ENCODE data around the gene CIITA.
"Not testable (repeated sequence)": the region's sequence is repeated elsewhere in the genome, so short reads cannot be mapped to it uniquely, and the experiment has no call there.

The CIITA gene

GRCh38 chr16:10921536-10922327 is 44.7 kb downstream of the CIITA start:
- no peak for DNase-seq (ENCODE audit: low read depth)

- DNase-seq (ENCODE audit: low read depth) = peak; percentile 45
These were observed 45.5 kb downstream of the CIITA start for GRCh38 chr16:10922328-10923145.

DNA sequence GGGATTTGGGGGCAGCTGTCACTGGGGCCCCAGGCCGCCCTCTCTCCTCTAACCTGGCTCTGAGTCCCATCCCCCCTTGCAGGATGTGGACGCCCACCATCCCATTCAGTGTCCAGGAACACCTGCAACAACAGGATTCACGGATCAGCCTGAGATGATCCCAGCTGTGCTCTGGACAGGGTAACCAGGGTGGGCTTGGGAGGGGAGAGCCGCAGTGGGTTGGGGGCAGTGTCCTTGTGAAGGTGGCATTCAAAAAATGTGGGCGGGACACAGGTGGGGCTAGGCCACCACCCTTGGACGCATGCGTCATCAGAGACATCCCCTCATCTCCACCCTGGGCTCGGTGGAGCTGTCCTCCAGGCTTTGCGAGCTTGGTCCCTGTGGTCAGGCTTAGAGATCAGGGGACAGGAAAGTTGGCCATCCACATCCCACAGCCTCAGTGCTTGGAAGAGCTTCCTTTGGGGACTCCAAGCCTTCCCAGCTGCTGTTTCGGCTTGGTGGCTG is 46.2 kb downstream of the CIITA start:
- DNase-seq (ENCODE audit: low read depth) = no peak

DNA sequence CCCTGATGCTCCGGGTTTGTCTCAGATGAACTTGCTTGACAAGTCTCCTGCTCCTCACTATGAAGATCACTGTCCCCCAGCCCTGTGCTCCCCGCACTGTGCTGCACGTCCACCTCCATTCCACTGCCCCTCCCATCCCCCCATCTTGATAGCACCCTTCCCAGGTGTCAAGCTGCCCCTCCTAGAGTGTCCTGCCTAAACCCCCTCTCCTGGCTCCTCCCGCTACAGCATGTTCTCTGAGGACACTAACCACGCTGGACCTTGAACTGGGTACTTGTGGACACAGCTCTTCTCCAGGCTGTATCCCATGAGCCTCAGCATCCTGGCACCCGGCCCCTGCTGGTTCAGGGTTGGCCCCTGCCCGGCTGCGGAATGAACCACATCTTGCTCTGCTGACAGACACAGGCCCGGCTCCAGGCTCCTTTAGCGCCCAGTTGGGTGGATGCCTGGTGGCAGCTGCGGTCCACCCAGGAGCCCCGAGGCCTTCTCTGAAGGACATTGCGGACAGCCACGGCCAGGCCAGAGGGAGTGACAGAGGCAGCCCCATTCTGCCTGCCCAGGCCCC is 46.7 kb downstream of the CIITA start:
- no peak for DNase-seq (ENCODE audit: low read depth)

GRCh38 chr16:10925285-10925684 is 48.3 kb downstream of the CIITA start:
- not testable (repeated sequence) for DNase-seq (ENCODE audit: low read depth)

GRCh38 chr16:10926094-10926493 is 49.1 kb downstream of the CIITA start:
- DNase-seq (ENCODE audit: low read depth) = no peak

DNA sequence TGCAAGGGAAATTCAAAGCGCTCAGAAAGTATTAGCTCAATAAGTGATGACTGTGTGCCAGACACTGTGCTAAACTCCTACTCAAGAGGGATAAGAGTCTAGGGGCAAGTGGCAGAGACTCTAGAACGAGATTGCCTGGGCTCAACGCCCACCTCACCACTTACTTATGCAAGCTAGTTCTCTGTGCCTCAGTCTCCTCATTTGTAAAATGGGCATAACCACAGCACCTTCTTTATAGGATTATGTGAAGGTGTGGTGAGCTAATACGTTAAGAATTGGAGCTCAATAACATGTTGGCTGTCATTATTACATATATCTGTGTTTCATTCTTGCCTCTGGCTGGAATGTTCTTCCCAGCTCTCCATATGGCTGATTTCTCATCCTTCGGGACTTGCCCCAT is 49.9 kb downstream of the CIITA start:
- no peak for DNase-seq (ENCODE audit: low read depth)

DNA sequence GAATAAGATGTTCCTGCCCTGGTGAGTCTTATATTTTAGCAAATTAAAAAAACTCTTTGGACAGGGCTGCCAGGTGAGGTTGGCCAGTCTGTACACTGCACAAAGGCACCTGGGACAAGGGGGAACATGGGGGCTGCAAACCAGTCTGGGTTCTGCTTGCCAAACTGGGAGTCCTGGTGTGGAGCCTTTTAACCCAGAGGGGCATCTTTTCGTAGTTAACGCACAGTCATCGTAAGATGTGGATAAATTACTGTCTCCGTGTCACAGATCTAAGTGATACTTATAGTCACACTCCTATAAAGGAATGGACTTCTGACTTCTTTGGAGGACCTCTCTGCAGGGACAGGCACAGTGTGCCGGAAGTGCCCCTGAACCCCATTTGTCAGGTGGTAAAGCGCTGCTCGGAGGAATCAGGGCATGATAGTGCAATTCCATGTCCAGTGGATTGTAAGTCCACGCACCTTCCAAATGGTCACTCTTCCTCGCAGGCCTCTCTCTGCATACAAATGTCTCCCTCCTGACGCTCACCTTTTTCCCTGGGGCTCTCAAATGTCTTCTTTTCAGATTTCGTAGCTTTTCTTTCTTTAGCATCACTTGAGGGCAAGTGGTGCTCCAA is 50.6 kb downstream of the CIITA start:
- no peak for DNase-seq (ENCODE audit: low read depth)

DNA sequence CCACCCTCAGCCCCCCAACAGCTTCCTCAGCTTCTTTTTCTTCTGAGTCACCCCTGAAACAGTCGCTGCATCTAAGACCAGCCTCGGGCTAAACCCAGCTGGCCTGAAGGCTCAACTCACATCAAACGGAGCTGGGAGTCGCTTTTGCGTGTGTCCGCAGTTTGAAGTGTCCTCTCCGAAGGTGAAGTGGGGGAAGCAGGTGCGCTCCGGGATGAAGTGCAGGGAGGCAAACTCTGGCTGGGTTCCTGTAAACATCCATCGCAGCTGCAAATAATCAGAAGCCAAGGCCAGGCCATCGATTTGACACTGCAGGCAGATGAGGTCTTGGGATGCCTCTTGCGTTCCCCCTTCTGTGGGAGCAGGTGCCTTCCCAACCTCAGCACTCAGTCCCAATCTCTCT is 52.1 kb downstream of the CIITA start:
- not testable (repeated sequence) for DNase-seq (ENCODE audit: low read depth)

DNA sequence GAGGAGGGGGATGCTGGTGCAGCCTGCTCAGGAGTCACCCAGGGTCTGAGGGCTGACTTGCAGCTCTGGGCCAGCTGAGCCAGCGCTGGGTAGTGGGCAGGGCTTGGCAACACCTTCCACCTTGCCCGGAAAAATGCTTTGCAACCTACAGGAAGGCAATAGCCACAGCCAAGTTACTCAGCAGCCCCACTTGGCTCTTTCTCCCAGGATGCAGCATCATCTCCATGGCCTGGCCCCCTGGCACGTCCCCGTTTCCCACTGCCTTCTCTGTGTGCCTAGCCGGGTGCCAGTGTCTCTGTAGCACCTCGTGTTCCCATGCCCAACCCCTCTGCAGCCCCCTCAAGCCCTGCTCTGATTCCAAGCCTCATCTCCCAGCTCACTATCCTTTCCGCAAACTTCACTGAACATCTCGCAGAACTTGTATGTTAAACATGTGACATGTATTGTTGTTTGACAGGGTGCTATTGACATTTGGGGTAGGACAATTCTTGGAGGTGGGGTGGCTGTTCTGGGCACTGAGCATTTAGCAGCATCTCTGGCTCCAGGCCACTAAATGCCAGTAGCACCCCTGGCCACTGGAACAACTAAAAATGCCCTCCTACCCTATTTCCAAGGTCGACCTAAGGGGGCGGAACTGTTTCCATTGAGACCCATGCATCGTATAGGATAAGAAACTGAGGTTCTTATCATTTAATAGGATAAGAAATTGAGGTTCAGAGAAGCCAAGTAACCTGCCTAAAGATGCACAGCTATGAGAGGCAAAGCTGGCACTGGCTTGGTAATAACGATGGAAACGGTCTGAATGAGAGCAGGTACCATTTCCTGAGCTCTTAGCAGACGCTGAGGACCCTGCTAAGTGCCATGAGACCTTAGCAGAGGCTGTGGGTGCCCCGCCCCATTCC is 53.1 kb downstream of the CIITA start:
- no peak for DNase-seq (ENCODE audit: low read depth)

DNA sequence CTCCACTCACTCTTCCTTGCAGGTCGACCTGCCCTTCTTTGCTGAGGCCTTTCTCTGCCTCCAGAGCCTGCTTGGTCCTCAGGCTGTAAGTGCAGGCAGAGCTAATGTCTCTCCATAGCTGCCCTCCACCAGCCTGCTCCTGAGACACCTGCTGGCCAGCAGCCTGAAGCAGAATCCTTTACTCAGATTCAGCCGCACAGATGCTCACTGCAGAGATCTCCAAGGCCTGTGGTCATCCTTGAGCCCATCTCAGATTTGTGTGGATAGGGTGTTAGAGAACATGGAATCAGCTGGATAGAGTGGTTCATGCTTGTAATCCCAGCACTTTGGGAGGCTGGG is 53.7 kb downstream of the CIITA start:
- no peak for DNase-seq (ENCODE audit: low read depth)

- no peak for DNase-seq (ENCODE audit: low read depth)
These were observed 54.1 kb downstream of the CIITA start for GRCh38 chr16:10931134-10931533.

DNA sequence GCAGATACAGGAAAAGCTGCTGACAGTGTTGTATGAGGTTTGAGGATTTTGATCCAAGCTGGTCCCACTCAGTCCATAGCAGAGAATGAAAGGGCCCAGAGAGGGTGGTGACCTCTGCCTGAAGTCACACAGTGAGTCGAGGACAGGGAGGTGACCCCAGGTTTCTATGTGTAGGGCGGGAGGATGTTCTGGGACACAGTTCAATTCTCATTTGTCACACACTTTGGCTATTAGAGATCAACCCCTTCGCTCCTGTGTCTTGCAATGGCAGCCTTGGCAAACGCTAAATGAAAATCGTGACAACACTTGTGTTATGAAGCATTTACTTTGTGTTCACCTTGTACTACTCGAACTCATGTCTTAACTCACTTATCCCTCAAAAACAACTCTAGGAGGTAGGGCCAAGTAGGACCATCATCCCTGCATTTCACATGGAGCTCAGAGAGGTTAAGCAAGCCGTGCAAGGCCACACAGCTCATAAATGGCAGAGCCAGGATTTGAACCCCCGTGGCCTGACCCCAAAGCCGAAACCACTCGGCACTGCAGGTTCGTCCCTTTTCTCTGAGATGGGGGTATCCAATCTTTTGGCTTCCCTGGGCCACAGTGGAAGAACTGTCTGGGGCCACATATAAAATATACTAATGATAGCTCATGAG is 55.1 kb downstream of the CIITA start:
- no peak for DNase-seq (ENCODE audit: low read depth)

- no peak for DNase-seq (ENCODE audit: low read depth)
These were observed 56.1 kb downstream of the CIITA start for GRCh38 chr16:10932959-10933710.

DNA sequence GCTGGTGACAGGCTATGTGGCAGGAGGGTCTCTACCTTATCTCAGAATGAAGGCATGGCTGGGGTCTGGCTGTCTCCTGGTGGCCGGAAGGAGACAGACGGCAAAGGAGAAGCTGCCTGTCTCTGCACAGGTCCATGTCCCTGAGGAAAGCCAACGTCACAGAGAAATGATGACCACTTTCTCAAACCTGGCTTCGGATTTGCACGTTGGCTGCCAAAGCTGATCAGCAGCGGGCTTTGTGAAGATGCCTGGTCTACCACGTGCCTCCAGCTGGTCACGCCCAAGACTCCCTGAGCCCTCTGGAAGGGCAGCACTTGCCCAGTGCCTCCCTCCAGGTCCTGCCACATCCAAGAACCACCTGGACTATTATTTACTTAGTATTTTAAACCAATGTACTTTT is 56.9 kb downstream of the CIITA start:
- no peak for DNase-seq (ENCODE audit: low read depth)

- no peak for DNase-seq (ENCODE audit: low read depth)
These were observed 57.5 kb downstream of the CIITA start for GRCh38 chr16:10934325-10935107.

GRCh38 chr16:10935226-10935915 is 58.4 kb downstream of the CIITA start:
- DNase-seq (ENCODE audit: low read depth) = no peak

DNA sequence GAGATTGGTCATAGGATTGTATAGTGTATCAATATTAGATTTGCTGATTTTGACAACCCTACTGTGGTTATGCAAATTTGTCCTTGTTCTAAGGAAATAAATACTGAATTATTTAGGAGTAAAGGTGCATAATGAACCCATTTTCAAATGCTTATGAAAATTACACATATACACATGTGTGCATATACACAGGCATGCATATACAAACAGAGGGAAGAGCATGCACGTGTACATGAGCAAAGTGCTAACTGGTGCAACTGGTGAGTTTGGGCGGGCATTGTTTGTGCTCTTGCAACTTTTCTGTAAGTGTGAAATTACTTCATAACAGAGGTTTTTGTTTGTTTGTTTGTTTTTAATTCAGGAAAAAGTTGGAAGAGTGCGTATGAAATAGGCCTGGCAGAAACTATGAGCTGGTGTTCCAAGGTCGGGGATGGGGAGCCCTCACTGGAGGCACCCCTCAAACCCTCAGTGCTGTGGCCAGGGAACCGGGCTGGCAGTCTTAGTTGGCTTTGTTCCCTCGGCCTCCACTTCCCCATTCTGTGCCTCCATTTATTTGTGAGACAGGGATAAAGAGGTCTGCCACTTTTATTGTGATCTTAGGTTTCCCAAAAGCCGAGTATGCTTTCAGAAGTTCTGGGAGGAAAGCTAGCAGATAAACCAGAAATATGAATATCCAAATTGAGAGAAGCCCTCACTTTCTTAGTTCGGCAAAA is 59.4 kb downstream of the CIITA start:
- no peak for DNase-seq (ENCODE audit: low read depth)
